ENCODE data around the gene KCNJ11.
A peak's percentile ranks its signal among the peaks of the same experiment; 100 is the strongest.

Gene KCNJ11

GRCh38 chr11:17350455-17351171 lies 37.8 kb downstream of the KCNJ11 start:
- Histone ChIP-seq H3K36me3 (ENCODE audit: insufficient read depth, low read length) (peaks cover 9% of the 10 kb centered on the region), H3K27me3 (ENCODE audit: insufficient read depth, low read length) (no peaks in the 10 kb centered on the region), H3K4me1 (ENCODE audit: insufficient read depth, low read length, severe bottlenecking) (peaks cover 31% of the 10 kb centered on the region), H3K79me2 (ENCODE audit: insufficient read depth, low read length) (peaks cover 10% of the 10 kb centered on the region), H4K20me1 (ENCODE audit: insufficient read depth, low read length) (no peaks in the 10 kb centered on the region), H3K4me3 (ENCODE audit: low read depth, low read length, poor library complexity, severe bottlenecking) (peak overlapping the region; percentile 76), H3K9me3 (ENCODE audit: low read length) (no peaks in the 10 kb centered on the region), H3K9me2 (ENCODE audit: low read depth, low read length) (no peaks in the 10 kb centered on the region), H3K4me2 (ENCODE audit: low read length) (peak overlapping the region; percentile 92), H2AFZ (ENCODE audit: low read length) (no peak overlapping the region), H3K9ac (ENCODE audit: low read length) (peak overlapping the region; percentile 83; the same call in 1 of the 2 replicates), H3F3A (ENCODE audit: insufficient read depth, low read length) (peaks cover 11% of the 10 kb centered on the region; the same call in 1 of the 2 replicates), H3K27ac (ENCODE audit: low read depth, low read length, poor library complexity, severe bottlenecking) (peak overlapping the region; percentile 94)
- TF ChIP-seq EZH2 (IDR thresholded peaks at IDR 0.05; ENCODE audit: borderline replicate concordance, low read length) = no peak
- no peak for TF ChIP-seq CTCF (IDR thresholded peaks at IDR 0.05; ENCODE audit: low read length)

GRCh38 chr11:17347676-17348075 lies 40.8 kb downstream of the KCNJ11 start:
- H3K27ac ChIP-seq (ENCODE audit: low read depth, low read length, poor library complexity, severe bottlenecking) = no peak overlapping the region
- no peak overlapping the region for H3K4me2 ChIP-seq (ENCODE audit: low read length)
- no peaks in the 10 kb centered on the region for H3K9me3 ChIP-seq (ENCODE audit: low read length)
- no peaks in the 10 kb centered on the region for H4K20me1 ChIP-seq (ENCODE audit: insufficient read depth, low read length)
- H3K79me2 ChIP-seq (ENCODE audit: insufficient read depth, low read length) = no peaks in the 10 kb centered on the region
- H3K4me1 ChIP-seq (ENCODE audit: insufficient read depth, low read length, severe bottlenecking) = peaks cover 13% of the 10 kb centered on the region
- H3K27me3 ChIP-seq (ENCODE audit: insufficient read depth, low read length) = no peaks in the 10 kb centered on the region
- no peaks in the 10 kb centered on the region for H3K36me3 ChIP-seq (ENCODE audit: insufficient read depth, low read length)
- H2AFZ ChIP-seq (ENCODE audit: low read length) = no peak overlapping the region
- no peaks in the 10 kb centered on the region for H3K9me2 ChIP-seq (ENCODE audit: low read depth, low read length)
- H3K9ac ChIP-seq (ENCODE audit: low read length) = no peak overlapping the region
- no peak for TF ChIP-seq CTCF (IDR thresholded peaks at IDR 0.05; ENCODE audit: low read length)
- no peak for TF ChIP-seq EZH2 (IDR thresholded peaks at IDR 0.05; ENCODE audit: borderline replicate concordance, low read length)
- no peak overlapping the region for H3K4me3 ChIP-seq (ENCODE audit: low read depth, low read length, poor library complexity, severe bottlenecking)
- peaks cover 11% of the 10 kb centered on the region; the same call in 1 of the 2 replicates for H3F3A ChIP-seq (ENCODE audit: insufficient read depth, low read length)

GRCh38 chr11:17343907-17344306 lies 44.6 kb downstream of the KCNJ11 start:
- Histone ChIP-seq H3K9me3 (ENCODE audit: low read length) (no peaks in the 10 kb centered on the region), H3K27ac (ENCODE audit: low read depth, low read length, poor library complexity, severe bottlenecking) (no peak overlapping the region), H3K9me2 (ENCODE audit: low read depth, low read length) (no peaks in the 10 kb centered on the region), H4K20me1 (ENCODE audit: insufficient read depth, low read length) (no peaks in the 10 kb centered on the region), H2AFZ (ENCODE audit: low read length) (no peak overlapping the region), H3F3A (ENCODE audit: insufficient read depth, low read length) (no peaks in the 10 kb centered on the region), H3K4me1 (ENCODE audit: insufficient read depth, low read length, severe bottlenecking) (no peaks in the 10 kb centered on the region), H3K9ac (ENCODE audit: low read length) (no peak overlapping the region), H3K4me3 (ENCODE audit: low read depth, low read length, poor library complexity, severe bottlenecking) (no peak overlapping the region), H3K36me3 (ENCODE audit: insufficient read depth, low read length) (no peaks in the 10 kb centered on the region), H3K4me2 (ENCODE audit: low read length) (no peak overlapping the region), H3K27me3 (ENCODE audit: insufficient read depth, low read length) (no peaks in the 10 kb centered on the region), H3K79me2 (ENCODE audit: insufficient read depth, low read length) (no peaks in the 10 kb centered on the region)
- TF ChIP-seq EZH2 (IDR thresholded peaks at IDR 0.05; ENCODE audit: borderline replicate concordance, low read length) = no peak
- no peak for TF ChIP-seq CTCF (IDR thresholded peaks at IDR 0.05; ENCODE audit: low read length)

All from OCI-LY1 (cell line).